Measurements from ENCODE around the gene SCYL1.
A peak's percentile ranks its signal among the peaks of the same experiment; 100 is the strongest.

Gene SCYL1

GRCh38 chr11:65578667-65579066, 53.8 kb downstream of the SCYL1 start:
- Histone ChIP-seq H3K36me3 (ENCODE audit: control insufficient read depth, insufficient read depth, low read length, severe bottlenecking) (peaks cover 13% of the 10 kb centered on the region), H3K9me3 (ENCODE audit: control insufficient read depth, low read length) (no peaks in the 10 kb centered on the region), H3K27me3 (replicated peaks; ENCODE audit: control insufficient read depth, insufficient read depth, low read length) (no peaks in the 10 kb centered on the region), H3K9ac (ENCODE audit: low read length) (peak overlapping the region; percentile 83), H3K4me3 (ENCODE audit: low read length) (no peak overlapping the region), H3K4me1 (ENCODE audit: control insufficient read depth, insufficient read depth, low read length) (peaks cover 35% of the 10 kb centered on the region)
- no peak for DNase-seq (ENCODE audit: low read depth)

GRCh38 chr11:65579291-65579690, 54.4 kb downstream of the SCYL1 start:
- DNase-seq (ENCODE audit: low read depth), result peak; percentile 42
- H3K27me3 ChIP-seq (replicated peaks; ENCODE audit: control insufficient read depth, insufficient read depth, low read length), result no peaks in the 10 kb centered on the region

GRCh38 chr11:65580031-65580692, 55.3 kb downstream of the SCYL1 start:
- no peaks in the 10 kb centered on the region for H3K9me3 ChIP-seq (ENCODE audit: control insufficient read depth, low read length)
- H3K9ac ChIP-seq (ENCODE audit: low read length), result no peak overlapping the region
- DNase-seq (ENCODE audit: low read depth), result no peak
- H3K4me1 ChIP-seq (ENCODE audit: control insufficient read depth, insufficient read depth, low read length), result peaks cover 25% of the 10 kb centered on the region
- H3K27me3 ChIP-seq (replicated peaks; ENCODE audit: control insufficient read depth, insufficient read depth, low read length), result no peaks in the 10 kb centered on the region
- H3K36me3 ChIP-seq (ENCODE audit: control insufficient read depth, insufficient read depth, low read length, severe bottlenecking), result peaks cover 19% of the 10 kb centered on the region
- H3K4me3 ChIP-seq (ENCODE audit: low read length), result no peak overlapping the region

More at GRCh38 chr11:65579291-65579690, 54.4 kb downstream of the SCYL1 start:
- no peak overlapping the region for H3K9ac ChIP-seq (ENCODE audit: low read length)
- H3K9me3 ChIP-seq (ENCODE audit: control insufficient read depth, low read length), result no peaks in the 10 kb centered on the region
- peaks cover 32% of the 10 kb centered on the region for H3K4me1 ChIP-seq (ENCODE audit: control insufficient read depth, insufficient read depth, low read length)
- no peak overlapping the region for H3K4me3 ChIP-seq (ENCODE audit: low read length)
- H3K36me3 ChIP-seq (ENCODE audit: control insufficient read depth, insufficient read depth, low read length, severe bottlenecking), result peaks cover 18% of the 10 kb centered on the region

GRCh38 chr11:65580756-65581155, 55.9 kb downstream of the SCYL1 start:
- no peak overlapping the region for H3K4me3 ChIP-seq (ENCODE audit: low read length)
- H3K4me1 ChIP-seq (ENCODE audit: control insufficient read depth, insufficient read depth, low read length), result peaks cover 20% of the 10 kb centered on the region
- H3K9me3 ChIP-seq (ENCODE audit: control insufficient read depth, low read length), result no peaks in the 10 kb centered on the region
- H3K36me3 ChIP-seq (ENCODE audit: control insufficient read depth, insufficient read depth, low read length, severe bottlenecking), result peaks cover 19% of the 10 kb centered on the region
- H3K9ac ChIP-seq (ENCODE audit: low read length), result no peak overlapping the region
- no peak for DNase-seq (ENCODE audit: low read depth)
- H3K27me3 ChIP-seq (replicated peaks; ENCODE audit: control insufficient read depth, insufficient read depth, low read length), result no peaks in the 10 kb centered on the region

- no peak for DNase-seq (ENCODE audit: low read depth)
- Histone ChIP-seq H3K4me3 (ENCODE audit: low read length) (no peak overlapping the region), H3K9ac (ENCODE audit: low read length) (no peak overlapping the region), H3K36me3 (ENCODE audit: control insufficient read depth, insufficient read depth, low read length, severe bottlenecking) (peaks cover 19% of the 10 kb centered on the region), H3K4me1 (ENCODE audit: control insufficient read depth, insufficient read depth, low read length) (peaks cover 15% of the 10 kb centered on the region), H3K27me3 (replicated peaks; ENCODE audit: control insufficient read depth, insufficient read depth, low read length) (no peaks in the 10 kb centered on the region), H3K9me3 (ENCODE audit: control insufficient read depth, low read length) (no peaks in the 10 kb centered on the region)
Observed at GRCh38 chr11:65581928-65582327, 57.0 kb downstream of the SCYL1 start.

GRCh38 chr11:65583589-65583988, 58.7 kb downstream of the SCYL1 start:
- Histone ChIP-seq H3K36me3 (ENCODE audit: control insufficient read depth, insufficient read depth, low read length, severe bottlenecking) (peaks cover 19% of the 10 kb centered on the region), H3K4me3 (ENCODE audit: low read length) (no peak overlapping the region), H3K27me3 (replicated peaks; ENCODE audit: control insufficient read depth, insufficient read depth, low read length) (no peaks in the 10 kb centered on the region), H3K4me1 (ENCODE audit: control insufficient read depth, insufficient read depth, low read length) (peaks cover 19% of the 10 kb centered on the region), H3K9me3 (ENCODE audit: control insufficient read depth, low read length) (no peaks in the 10 kb centered on the region), H3K9ac (ENCODE audit: low read length) (no peak overlapping the region)
- no peak for DNase-seq (ENCODE audit: low read depth)

GRCh38 chr11:65584106-65584505, 59.2 kb downstream of the SCYL1 start:
- H3K4me1 ChIP-seq (ENCODE audit: control insufficient read depth, insufficient read depth, low read length), result peaks cover 19% of the 10 kb centered on the region
- peaks cover 19% of the 10 kb centered on the region for H3K36me3 ChIP-seq (ENCODE audit: control insufficient read depth, insufficient read depth, low read length, severe bottlenecking)
- no peak for DNase-seq (ENCODE audit: low read depth)
- H3K27me3 ChIP-seq (replicated peaks; ENCODE audit: control insufficient read depth, insufficient read depth, low read length), result no peaks in the 10 kb centered on the region
- H3K4me3 ChIP-seq (ENCODE audit: low read length), result no peak overlapping the region
- no peaks in the 10 kb centered on the region for H3K9me3 ChIP-seq (ENCODE audit: control insufficient read depth, low read length)
- H3K9ac ChIP-seq (ENCODE audit: low read length), result no peak overlapping the region

- Histone ChIP-seq H3K9ac (ENCODE audit: low read length) (no peak overlapping the region), H3K9me3 (ENCODE audit: control insufficient read depth, low read length) (no peaks in the 10 kb centered on the region), H3K27me3 (replicated peaks; ENCODE audit: control insufficient read depth, insufficient read depth, low read length) (no peaks in the 10 kb centered on the region), H3K4me3 (ENCODE audit: low read length) (no peak overlapping the region), H3K36me3 (ENCODE audit: control insufficient read depth, insufficient read depth, low read length, severe bottlenecking) (peaks cover 18% of the 10 kb centered on the region), H3K4me1 (ENCODE audit: control insufficient read depth, insufficient read depth, low read length) (peaks cover 19% of the 10 kb centered on the region)
- DNase-seq (ENCODE audit: low read depth), result no peak
Observed at GRCh38 chr11:65584723-65585171, 59.9 kb downstream of the SCYL1 start.

GRCh38 chr11:65585396-65586246, 60.7 kb downstream of the SCYL1 start:
- no peaks in the 10 kb centered on the region for H3K27me3 ChIP-seq (replicated peaks; ENCODE audit: control insufficient read depth, insufficient read depth, low read length)
- peaks cover 19% of the 10 kb centered on the region for H3K4me1 ChIP-seq (ENCODE audit: control insufficient read depth, insufficient read depth, low read length)
- no peak overlapping the region for H3K9ac ChIP-seq (ENCODE audit: low read length)
- no peak for DNase-seq (ENCODE audit: low read depth)
- H3K9me3 ChIP-seq (ENCODE audit: control insufficient read depth, low read length), result no peaks in the 10 kb centered on the region
- H3K36me3 ChIP-seq (ENCODE audit: control insufficient read depth, insufficient read depth, low read length, severe bottlenecking), result peaks cover 18% of the 10 kb centered on the region
- H3K4me3 ChIP-seq (ENCODE audit: low read length), result no peak overlapping the region

GRCh38 chr11:65586247-65586630, 61.4 kb downstream of the SCYL1 start:
- Histone ChIP-seq H3K9ac (ENCODE audit: low read length) (no peak overlapping the region), H3K36me3 (ENCODE audit: control insufficient read depth, insufficient read depth, low read length, severe bottlenecking) (peaks cover 18% of the 10 kb centered on the region), H3K4me3 (ENCODE audit: low read length) (no peak overlapping the region), H3K27me3 (replicated peaks; ENCODE audit: control insufficient read depth, insufficient read depth, low read length) (no peaks in the 10 kb centered on the region), H3K9me3 (ENCODE audit: control insufficient read depth, low read length) (no peaks in the 10 kb centered on the region), H3K4me1 (ENCODE audit: control insufficient read depth, insufficient read depth, low read length) (peaks cover 19% of the 10 kb centered on the region)
- DNase-seq (ENCODE audit: low read depth), result no peak

- no peaks in the 10 kb centered on the region for H3K27me3 ChIP-seq (replicated peaks; ENCODE audit: control insufficient read depth, insufficient read depth, low read length)
Observed at GRCh38 chr11:65586676-65587075, 61.8 kb downstream of the SCYL1 start.

More at GRCh38 chr11:65586676-65587075, 61.8 kb downstream of the SCYL1 start:
- DNase-seq (ENCODE audit: low read depth), result no peak
- H3K4me3 ChIP-seq (ENCODE audit: low read length), result no peak overlapping the region
- peaks cover 19% of the 10 kb centered on the region for H3K4me1 ChIP-seq (ENCODE audit: control insufficient read depth, insufficient read depth, low read length)
- H3K9ac ChIP-seq (ENCODE audit: low read length), result peak overlapping the region; percentile 75
- H3K9me3 ChIP-seq (ENCODE audit: control insufficient read depth, low read length), result no peaks in the 10 kb centered on the region
- H3K36me3 ChIP-seq (ENCODE audit: control insufficient read depth, insufficient read depth, low read length, severe bottlenecking), result peaks cover 16% of the 10 kb centered on the region

Data from adipocyte (in vitro differentiated cells).